ENCODE measurements around the gene ITGA11. TPM values are rescaled to one million over a fixed set of nuclear protein-coding genes. Genes with fewer than 3 reads are reported as not detected.

Gene ITGA11
- total and polyA plus RNA-seq, 9 donors: 1.2 to 34.5 (median 4.4) TPM

DNA sequence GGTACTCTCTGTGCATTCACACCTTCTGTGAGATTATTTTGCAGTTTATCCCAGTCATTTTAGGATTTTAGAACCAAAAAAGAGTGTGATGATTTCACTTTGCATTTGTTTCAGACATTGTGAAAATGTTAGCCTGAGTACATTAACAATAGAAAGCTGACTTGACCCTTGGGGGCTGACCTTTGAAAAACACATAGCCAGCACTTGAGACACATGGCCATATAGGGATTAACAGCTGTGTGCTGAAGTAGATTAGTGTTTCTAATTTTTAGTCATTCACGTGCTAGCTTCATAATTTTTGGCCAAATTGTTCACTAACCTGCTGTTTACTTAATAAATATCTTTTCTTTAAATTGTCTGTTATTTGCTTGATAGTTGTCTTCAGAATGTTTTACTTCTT lies 151.0 kb downstream of the ITGA11 start:
- H3K36me3 ChIP-seq: no peaks in the 10 kb centered on the region
- TF ChIP-seq POLR2A (IDR thresholded peaks at IDR 0.05): no peak
- TF ChIP-seq, protein P1, sequence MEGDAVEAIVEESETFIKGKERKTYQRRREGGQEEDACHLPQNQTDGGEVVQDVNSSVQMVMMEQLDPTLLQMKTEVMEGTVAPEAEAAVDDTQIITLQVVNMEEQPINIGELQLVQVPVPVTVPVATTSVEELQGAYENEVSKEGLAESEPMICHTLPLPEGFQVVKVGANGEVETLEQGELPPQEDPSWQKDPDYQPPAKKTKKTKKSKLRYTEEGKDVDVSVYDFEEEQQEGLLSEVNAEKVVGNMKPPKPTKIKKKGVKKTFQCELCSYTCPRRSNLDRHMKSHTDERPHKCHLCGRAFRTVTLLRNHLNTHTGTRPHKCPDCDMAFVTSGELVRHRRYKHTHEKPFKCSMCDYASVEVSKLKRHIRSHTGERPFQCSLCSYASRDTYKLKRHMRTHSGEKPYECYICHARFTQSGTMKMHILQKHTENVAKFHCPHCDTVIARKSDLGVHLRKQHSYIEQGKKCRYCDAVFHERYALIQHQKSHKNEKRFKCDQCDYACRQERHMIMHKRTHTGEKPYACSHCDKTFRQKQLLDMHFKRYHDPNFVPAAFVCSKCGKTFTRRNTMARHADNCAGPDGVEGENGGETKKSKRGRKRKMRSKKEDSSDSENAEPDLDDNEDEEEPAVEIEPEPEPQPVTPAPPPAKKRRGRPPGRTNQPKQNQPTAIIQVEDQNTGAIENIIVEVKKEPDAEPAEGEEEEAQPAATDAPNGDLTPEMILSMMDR (IDR thresholded peaks at IDR 0.05): no peak
- no peak for TF ChIP-seq EP300 (IDR thresholded peaks at IDR 0.05)
- H3K4me3 ChIP-seq: peak overlapping the region; percentile 54
- H3K27me3 ChIP-seq: no peaks in the 10 kb centered on the region
- peaks cover 13% of the 10 kb centered on the region for H3K4me1 ChIP-seq (ENCODE audit: insufficient read depth)
- no peaks in the 10 kb centered on the region for H3K9me3 ChIP-seq
- intact Hi-C loops (cut with DNase I): no loop called here
- H3K27ac ChIP-seq: no peak overlapping the region
- no peak for DNase-seq
- 4 to 10% (median 8%) methylated on average over 1 of the region's 1 CpG for WGBS, 3 donors

- no peak for DNase-seq
- H3K27me3 ChIP-seq: no peaks in the 10 kb centered on the region
- intact Hi-C loops (cut with DNase I): no loop called here
- no peaks in the 10 kb centered on the region for H3K9me3 ChIP-seq
- no peak overlapping the region for H3K27ac ChIP-seq
- peak overlapping the region; percentile 54 for H3K4me3 ChIP-seq
- no peaks in the 10 kb centered on the region for H3K36me3 ChIP-seq
- TF ChIP-seq EP300 (IDR thresholded peaks at IDR 0.05) (no peak), POLR2A (IDR thresholded peaks at IDR 0.05) (no peak)
- TF ChIP-seq, protein P1 (IDR thresholded peaks at IDR 0.05): no peak
- peaks cover 13% of the 10 kb centered on the region for H3K4me1 ChIP-seq (ENCODE audit: insufficient read depth)
- WGBS, 3 donors: 13 to 22% (median 16%) methylated on average over 11 of the region's 11 CpGs
Measured at GRCh38 chr15:68279779-68280753, 151.9 kb downstream of the ITGA11 start.

DNA sequence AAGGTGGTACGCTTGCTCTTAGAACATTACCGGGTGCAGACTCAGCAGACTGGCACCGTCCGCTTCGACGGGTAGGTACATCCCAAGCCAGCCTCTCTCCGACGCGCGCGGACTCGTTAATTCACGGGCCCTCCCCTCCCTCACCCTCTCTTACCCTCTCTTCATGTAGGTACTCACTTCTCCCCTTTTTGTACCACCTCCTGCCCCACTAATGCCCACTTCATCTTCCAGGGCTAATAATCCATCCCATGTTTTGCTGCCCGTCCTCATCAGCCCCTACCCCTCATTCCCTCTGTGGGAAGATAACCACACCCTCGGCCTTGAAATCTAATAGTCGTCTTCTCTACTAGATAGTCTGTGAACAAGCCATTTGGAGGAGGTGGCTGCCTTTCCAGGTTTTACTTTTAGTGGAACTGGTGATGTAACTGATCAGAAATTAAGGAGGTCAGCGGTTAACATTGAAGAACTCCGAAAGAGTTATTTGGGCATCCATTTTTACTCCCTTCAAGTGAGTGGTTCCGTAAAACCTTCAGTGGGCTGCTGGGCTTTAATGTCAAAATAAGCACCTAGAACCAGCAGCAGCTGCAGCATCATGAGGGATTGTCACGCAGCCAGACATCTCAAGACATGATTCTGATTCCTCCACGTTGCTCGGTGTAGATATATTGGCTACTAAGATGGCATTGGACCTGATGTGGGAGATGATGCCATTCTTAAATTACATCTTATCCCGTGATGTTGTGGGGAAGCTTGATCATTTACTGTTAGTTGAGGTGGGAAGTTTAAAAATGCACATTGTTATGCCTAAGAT lies 153.2 kb downstream of the ITGA11 start:
- H3K4me1 ChIP-seq (ENCODE audit: insufficient read depth): peaks cover 13% of the 10 kb centered on the region
- peak in 1 of 5 donors; percentile 42 for DNase-seq
- H3K36me3 ChIP-seq: no peaks in the 10 kb centered on the region
- H3K27ac ChIP-seq: peak overlapping the region; percentile 82 to 99
- no peaks in the 10 kb centered on the region for H3K9me3 ChIP-seq
- H3K4me3 ChIP-seq: peak overlapping the region; percentile 54
- intact Hi-C loops (cut with DNase I): no loop called here
- WGBS, 3 donors: 0 to 1% (median 0%) methylated on average over 23 of the region's 23 CpGs
- no peaks in the 10 kb centered on the region for H3K27me3 ChIP-seq
- TF ChIP-seq EP300 (IDR thresholded peaks at IDR 0.05) (no peak), POLR2A (IDR thresholded peaks at IDR 0.05) (no peak)
- TF ChIP-seq, protein P1 (IDR thresholded peaks at IDR 0.05): no peak

DNA sequence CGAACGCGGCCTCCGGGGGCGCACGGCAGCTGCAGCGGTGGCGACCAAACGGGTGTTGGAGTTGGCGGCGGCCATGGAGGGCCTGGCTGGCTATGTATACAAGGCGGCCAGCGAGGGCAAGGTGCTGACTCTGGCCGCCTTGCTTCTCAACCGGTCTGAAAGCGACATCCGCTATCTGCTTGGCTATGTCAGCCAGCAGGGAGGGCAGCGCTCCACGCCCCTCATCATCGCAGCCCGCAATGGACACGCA lies 153.7 kb downstream of the ITGA11 start:
- no peak for DNase-seq
- 0 to 1% (median 0%) methylated on average over 22 of the region's 22 CpGs for WGBS, 3 donors

More for the DNA sequence above, 153.7 kb downstream of the ITGA11 start:
- Histone ChIP-seq H3K4me1 (ENCODE audit: insufficient read depth) (peaks cover 13% of the 10 kb centered on the region), H3K4me3 (peak overlapping the region; percentile 54), H3K36me3 (no peaks in the 10 kb centered on the region), H3K27me3 (no peaks in the 10 kb centered on the region), H3K27ac (peak overlapping the region; percentile 82 to 99), H3K9me3 (no peaks in the 10 kb centered on the region)
- intact Hi-C loops (cut with DNase I): no loop called here
- no peak for TF ChIP-seq POLR2A (IDR thresholded peaks at IDR 0.05)
- TF ChIP-seq, protein P1 (IDR thresholded peaks at IDR 0.05): no peak
- no peak for TF ChIP-seq EP300 (IDR thresholded peaks at IDR 0.05)

Data from ovary (tissue), 9 donors.